Mesenchymal stem cell (in vitro differentiated cells and primary cell): ENCODE measurements around the gene AQP2.

Source experiments
- DNase-seq: peaks from one replicate; pipeline ENCODE4 v3.0.0-alpha.2; 2013
- H2AFZ ChIP-seq: one replicate; pipeline ENCODE4 v1.6.1; 2013; ENCODE audit warnings: low read depth, mild to moderate bottlenecking, control low read depth, inconsistent platforms, low read length, moderate library complexity
- H2AK5ac ChIP-seq: 2 replicates; pipeline ENCODE4 v1.6.1; 2013; ENCODE audit warnings: low read length, moderate library complexity, mild to moderate bottlenecking, inconsistent platforms; ENCODE audit not compliant: severe bottlenecking
- H2BK120ac ChIP-seq: one replicate; pipeline ENCODE4 v1.6.1; 2013; ENCODE audit warnings: low read depth, mild to moderate bottlenecking, inconsistent platforms, low read length, moderate library complexity
- H2BK12ac ChIP-seq, 2 experiments: one replicate each; pipeline ENCODE4 v1.6.1; 2013; ENCODE audit warnings: inconsistent platforms in 2 of 2, low read length in 2 of 2, mild to moderate bottlenecking in 2 of 2, moderate library complexity in 2 of 2, control low read depth in 1 of 2
- H2BK15ac ChIP-seq: one replicate; pipeline ENCODE4 v1.6.1; 2013; ENCODE audit warnings: mild to moderate bottlenecking, low read depth, inconsistent platforms; ENCODE audit not compliant: poor library complexity, severe bottlenecking
- H2BK5ac ChIP-seq: 2 replicates; pipeline ENCODE4 v1.6.1; 2013; ENCODE audit warnings: low read depth, mild to moderate bottlenecking, low read length, control low read depth, inconsistent platforms; ENCODE audit not compliant: poor library complexity, severe bottlenecking
- H3K14ac ChIP-seq, 2 experiments: one replicate each; pipeline ENCODE4 v1.6.1; 2013; ENCODE audit warnings: inconsistent platforms in 2 of 2, low read length in 2 of 2, control low read depth in 1 of 2, mild to moderate bottlenecking in 1 of 2, moderate library complexity in 1 of 2
- H3K18ac ChIP-seq, 2 experiments: one replicate each; pipeline ENCODE4 v1.6.1; 2013; ENCODE audit warnings: inconsistent platforms in 2 of 2, low read length in 2 of 2, control low read depth in 1 of 2, low read depth in 1 of 2, mild to moderate bottlenecking in 1 of 2
- H3K23ac ChIP-seq, 2 experiments: one replicate each; pipeline ENCODE4 v1.6.1; 2013; ENCODE audit warnings: inconsistent platforms in 2 of 2, low read length in 2 of 2, mild to moderate bottlenecking in 2 of 2, moderate library complexity in 2 of 2, control low read depth in 1 of 2
- H3K27ac ChIP-seq: 2 replicates; pipeline ENCODE4 v1.5.1; 2013; ENCODE audit warnings: mild to moderate bottlenecking, moderate library complexity, low read length, control low read depth, inconsistent platforms; ENCODE audit not compliant: poor library complexity, severe bottlenecking
- H3K27me3 ChIP-seq, 2 experiments: 2 replicates each; pipeline versions ENCODE4 v1.6.1 to v1.7.0; 2013; ENCODE audit warnings: low read length in 2 of 2, mild to moderate bottlenecking in 2 of 2, moderate library complexity in 2 of 2, control low read depth in 1 of 2, inconsistent platforms in 1 of 2; ENCODE audit not compliant: control insufficient read depth in 1 of 2, insufficient read depth in 1 of 2
- H3K36me3 ChIP-seq, 2 experiments: 2 replicates each; pipeline versions ENCODE4 v1.6.1 to v1.7.0; 2013; ENCODE audit warnings: low read length in 2 of 2, control low read depth in 1 of 2, inconsistent platforms in 1 of 2, low read depth in 1 of 2, mild to moderate bottlenecking in 1 of 2; ENCODE audit not compliant: insufficient read depth in 2 of 2, control insufficient read depth in 1 of 2
- H3K4ac ChIP-seq, 2 experiments: one replicate each; pipeline ENCODE4 v1.6.1; 2013; ENCODE audit warnings: inconsistent platforms in 2 of 2, low read length in 2 of 2, mild to moderate bottlenecking in 2 of 2, moderate library complexity in 2 of 2, control low read depth in 1 of 2, low read depth in 1 of 2
- H3K4me1 ChIP-seq: 2 replicates; pipeline ENCODE4 v1.6.1; 2013; ENCODE audit warnings: low read depth, low read length, control low read depth; ENCODE audit not compliant: control insufficient read depth, insufficient read depth
- H3K4me2 ChIP-seq: 2 replicates; pipeline ENCODE4 v1.6.1; 2013; ENCODE audit warnings: low read length, mild to moderate bottlenecking, inconsistent platforms; ENCODE audit not compliant: poor library complexity, severe bottlenecking
- H3K4me3 ChIP-seq, 2 experiments: 2 replicates each; pipeline versions ENCODE4 v1.5.1 to v1.7.0; 2013; ENCODE audit warnings: low read length in 2 of 2, mild to moderate bottlenecking in 2 of 2, control low read depth in 1 of 2, low read depth in 1 of 2; ENCODE audit not compliant: insufficient read depth in 1 of 2
- H3K79me1 ChIP-seq: replicated peaks from 2 replicates; pipeline ENCODE4 v1.6.1; 2013; ENCODE audit warnings: mild to moderate bottlenecking, control low read depth, low read length, inconsistent platforms; ENCODE audit not compliant: poor library complexity, severe bottlenecking
- H3K9ac ChIP-seq: 2 replicates; pipeline ENCODE4 v1.7.0; 2013; ENCODE audit warnings: mild to moderate bottlenecking, low read length, moderate library complexity
- H3K9me3 ChIP-seq: 2 replicates; pipeline ENCODE4 v1.7.0; 2013; ENCODE audit warnings: mild to moderate bottlenecking, low read length; ENCODE audit not compliant: control insufficient read depth
- H4K8ac ChIP-seq: one replicate; pipeline ENCODE4 v1.6.1; 2013; ENCODE audit warnings: inconsistent platforms, mild to moderate bottlenecking, low read length, moderate library complexity
- H4K91ac ChIP-seq: one replicate; pipeline ENCODE4 v1.6.1; 2013; ENCODE audit warnings: mild to moderate bottlenecking, low read length, inconsistent platforms
- WGBS: methylation state at CpG from one replicate; pipeline ENCODE4 v1.1.7; 2013; ENCODE audit warnings: mixed read lengths; 5-methylcytosine and 5-hydroxymethylcytosine counted together

AQP2 gene

DNA sequence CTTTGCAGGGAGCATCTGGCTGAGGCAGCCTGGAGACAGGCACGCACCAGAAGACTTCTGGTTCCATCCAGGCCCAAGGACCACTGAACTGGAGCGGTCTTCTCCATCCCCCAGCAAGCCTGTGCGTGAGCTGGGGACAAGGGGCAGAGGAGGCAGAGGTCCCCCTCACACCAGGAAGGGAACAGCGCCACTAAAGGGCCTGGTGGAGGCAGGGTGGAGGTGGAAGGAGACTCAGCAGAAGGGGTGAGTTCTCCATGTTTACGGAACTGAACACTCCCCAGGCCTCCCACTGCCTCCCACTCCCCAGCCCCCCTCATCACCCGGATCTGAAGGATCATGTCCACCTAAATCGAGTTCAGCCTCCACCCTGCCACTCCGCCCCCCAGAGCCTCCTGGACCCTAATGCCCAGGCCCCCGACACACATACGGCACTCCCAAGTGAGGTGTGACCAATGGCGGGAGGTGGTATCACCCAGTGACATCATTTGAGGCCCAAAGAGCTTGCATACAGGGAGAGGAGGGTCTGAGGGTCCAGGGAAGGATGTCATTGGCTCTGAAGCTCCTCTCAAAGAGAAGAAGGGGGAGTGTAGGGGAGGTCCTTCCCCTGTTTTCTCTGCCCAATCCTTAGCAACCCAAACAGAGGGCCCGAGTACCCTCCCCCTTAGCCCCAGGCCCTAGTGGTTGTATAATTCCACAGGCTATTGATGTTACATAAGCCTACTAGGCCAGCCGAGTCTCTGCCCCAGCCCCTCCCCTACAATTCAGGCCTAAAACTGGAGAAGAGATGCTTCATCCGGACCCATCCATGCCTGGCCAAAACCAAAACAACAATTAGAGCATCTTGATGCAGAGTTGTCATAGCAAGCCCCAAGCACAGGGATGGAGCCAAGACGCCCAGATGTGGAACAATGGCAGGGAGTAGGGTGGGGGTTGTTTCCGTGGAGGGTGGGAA is 47.9 kb upstream of the AQP2 start:
- Histone ChIP-seq H4K91ac (no peak overlapping the region), H3K23ac (no peak overlapping the region), H3K4me1 (peaks cover 6% of the 10 kb centered on the region), H3K79me1 (no peaks in the 10 kb centered on the region), H2AK5ac (no peak overlapping the region), H3K14ac (no peak overlapping the region), H3K18ac (peak overlapping the region in 1 of 2 experiments; percentile 15), H3K36me3 (peaks cover 0 to 4% of the 10 kb centered on the region in 2 experiments), H3K9me3 (no peaks in the 10 kb centered on the region), H3K27me3 (peaks cover 8 to 72% of the 10 kb centered on the region in 2 experiments), H2BK120ac (no peak overlapping the region), H3K4me2 (no peak overlapping the region), H2BK15ac (peak overlapping the region; percentile 68), H3K27ac (no peak overlapping the region), H4K8ac (no peak overlapping the region), H2AFZ (no peak overlapping the region), H3K9ac (peak overlapping the region; percentile 84), H2BK12ac (peak overlapping the region in 1 of 2 experiments; percentile 26), H2BK5ac (no peak overlapping the region), H3K4ac (no peak overlapping the region), H3K4me3 (peak overlapping the region in 1 of 2 experiments; percentile 86)
- WGBS: 86% methylated on average over 14 of the region's 16 CpGs
- DNase-seq: no peak

DNA sequence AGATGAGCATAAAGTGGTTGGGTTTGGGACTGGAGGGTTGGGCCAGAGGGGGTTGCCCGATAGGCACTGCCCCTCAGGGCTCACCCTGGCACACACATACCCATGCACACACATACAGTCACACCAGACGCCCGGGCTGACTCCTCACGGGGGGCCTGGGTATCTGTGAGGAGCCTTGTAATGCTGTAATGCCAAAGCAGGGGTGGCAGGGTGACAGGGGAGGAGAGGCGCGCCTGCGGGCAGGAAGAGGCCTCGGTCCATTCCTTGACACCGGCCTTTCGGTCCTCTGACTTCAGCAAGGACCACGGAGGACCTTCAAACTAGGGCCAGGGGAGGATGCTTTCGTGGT is 47.2 kb upstream of the AQP2 start:
- H2BK5ac ChIP-seq: no peak overlapping the region
- no peak overlapping the region for H3K14ac ChIP-seq
- no peak overlapping the region for H2BK120ac ChIP-seq
- H3K4me1 ChIP-seq: peaks cover 6% of the 10 kb centered on the region
- H3K4ac ChIP-seq: no peak overlapping the region
- H4K91ac ChIP-seq: no peak overlapping the region
- H3K4me3 ChIP-seq: peak overlapping the region in 1 of 2 experiments; percentile 86
- H3K23ac ChIP-seq: no peak overlapping the region
- no peak overlapping the region for H3K4me2 ChIP-seq
- H3K27ac ChIP-seq: no peak overlapping the region
- H4K8ac ChIP-seq: no peak overlapping the region
- H3K79me1 ChIP-seq: no peaks in the 10 kb centered on the region
- H3K36me3 ChIP-seq: peaks cover 0 to 4% of the 10 kb centered on the region in 2 experiments
- H3K27me3 ChIP-seq: peaks cover 8 to 66% of the 10 kb centered on the region in 2 experiments
- no peaks in the 10 kb centered on the region for H3K9me3 ChIP-seq
- WGBS: 82% methylated on average over 11 of the region's 12 CpGs
- no peak overlapping the region for H2BK12ac ChIP-seq
- peak overlapping the region; percentile 84 for H3K9ac ChIP-seq
- no peak overlapping the region for H2AK5ac ChIP-seq
- no peak for DNase-seq
- H2AFZ ChIP-seq: no peak overlapping the region
- no peak overlapping the region for H3K18ac ChIP-seq
- no peak overlapping the region for H2BK15ac ChIP-seq

DNA sequence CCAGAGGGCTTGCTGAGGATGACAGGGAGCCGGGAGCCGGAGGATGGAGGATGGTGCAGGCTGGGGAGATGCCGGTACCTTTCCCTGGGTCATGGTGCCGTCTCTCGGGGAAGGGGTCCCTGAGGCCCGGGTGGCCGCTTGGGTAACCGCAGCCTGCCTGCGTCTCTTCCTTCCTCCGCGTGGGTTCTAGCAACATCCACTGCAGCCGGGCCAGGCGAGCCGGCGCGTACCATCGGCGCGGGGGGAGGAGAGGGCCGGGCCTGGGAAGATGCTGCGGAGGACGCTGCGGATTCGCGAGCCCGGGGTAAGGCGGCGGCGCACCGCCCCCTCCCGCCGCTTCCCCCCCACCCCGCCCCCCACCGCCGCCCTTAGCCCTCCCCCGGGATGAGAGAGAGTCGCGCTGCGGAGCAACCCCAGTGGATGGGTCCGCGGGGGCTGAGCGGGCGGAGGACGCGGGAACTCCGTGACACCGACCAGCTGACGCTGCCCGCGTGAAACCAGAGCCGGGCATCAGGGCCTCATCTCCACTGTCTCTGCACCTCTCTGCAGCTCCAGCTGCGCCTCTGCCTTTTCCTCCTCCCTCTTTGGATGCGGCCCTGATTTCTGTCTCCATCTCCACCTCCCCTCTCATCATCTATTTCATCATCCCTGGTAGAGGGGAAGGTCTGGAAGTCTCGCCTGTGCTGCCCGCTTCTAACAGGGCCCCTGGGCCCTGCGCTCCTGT is 46.7 kb upstream of the AQP2 start, which contains the start of gene FAIM2:
FAIM2 (minus strand) TSS at position 201 of the 724 bp plus-strand sequence; CDS start at position 93, 108 bp downstream.
- H3K18ac ChIP-seq: peak within 1 kb of the TSS in 1 of 2 experiments; percentile 42
- 23% methylated on average over 25 of the region's 56 CpGs for WGBS
- peak; percentile 44 for DNase-seq

DNA sequence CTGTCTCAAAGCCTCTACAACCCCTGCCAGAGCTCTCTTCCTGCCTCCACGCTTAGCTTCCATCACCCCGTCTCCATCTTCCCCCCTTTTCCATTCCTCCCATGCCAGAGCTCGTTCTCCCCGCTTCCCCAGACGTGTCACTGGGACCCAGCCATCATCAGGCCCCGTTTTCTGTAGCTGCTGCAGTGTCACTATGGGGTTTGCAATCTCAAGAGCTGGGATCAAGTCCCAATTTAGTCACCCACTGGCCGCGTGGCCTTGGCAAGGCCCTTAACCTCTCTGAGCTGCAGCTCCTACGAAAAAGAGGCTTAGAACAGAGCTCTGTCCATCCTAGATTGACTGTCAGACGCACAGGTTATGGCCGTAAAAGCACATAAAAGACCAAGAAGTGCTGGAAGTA is 45.9 kb upstream of the AQP2 start:
- no peak overlapping the region for H3K4ac ChIP-seq
- peaks cover 6% of the 10 kb centered on the region for H3K4me1 ChIP-seq
- no peak overlapping the region for H4K91ac ChIP-seq
- no peak overlapping the region for H2AK5ac ChIP-seq
- H3K27me3 ChIP-seq: peaks cover 3 to 59% of the 10 kb centered on the region in 2 experiments
- no peak overlapping the region for H3K23ac ChIP-seq
- H2BK12ac ChIP-seq: no peak overlapping the region
- no peak overlapping the region for H3K18ac ChIP-seq
- H3K14ac ChIP-seq: no peak overlapping the region
- H2AFZ ChIP-seq: no peak overlapping the region
- H3K36me3 ChIP-seq: peaks cover 0 to under 1% of the 10 kb centered on the region in 2 experiments
- peak overlapping the region; percentile 86 for H3K9ac ChIP-seq
- no peak overlapping the region for H2BK5ac ChIP-seq
- no peak overlapping the region for H3K27ac ChIP-seq
- DNase-seq: no peak
- no peak overlapping the region for H2BK15ac ChIP-seq
- H3K4me2 ChIP-seq: no peak overlapping the region
- H4K8ac ChIP-seq: no peak overlapping the region
- H3K9me3 ChIP-seq: no peaks in the 10 kb centered on the region
- H3K4me3 ChIP-seq: peak overlapping the region in 1 of 2 experiments; percentile 86
- no peaks in the 10 kb centered on the region for H3K79me1 ChIP-seq
- 94% methylated on average over 11 of the region's 11 CpGs for WGBS
- no peak overlapping the region for H2BK120ac ChIP-seq

More for the DNA sequence above, 46.7 kb upstream of the AQP2 start, which contains the start of gene FAIM2:
- H3K36me3 ChIP-seq: peaks cover 0 to 4% of the 10 kb centered on the region in 2 experiments
- H2AK5ac ChIP-seq: no peak within 1 kb of the TSS
- H3K14ac ChIP-seq: no peak within 1 kb of the TSS
- peak within 1 kb of the TSS; percentile 58 for H2AFZ ChIP-seq
- H4K8ac ChIP-seq: peak within 1 kb of the TSS; percentile 45
- H3K4me3 ChIP-seq: peak within 1 kb of the TSS; percentile 31 to 86
- peaks cover 6% of the 10 kb centered on the region for H3K4me1 ChIP-seq
- no peak within 1 kb of the TSS for H2BK120ac ChIP-seq
- H2BK12ac ChIP-seq: peak within 1 kb of the TSS in 1 of 2 experiments; percentile 29
- no peaks in the 10 kb centered on the region for H3K9me3 ChIP-seq
- no peak within 1 kb of the TSS for H3K27ac ChIP-seq
- H4K91ac ChIP-seq: peak within 1 kb of the TSS; percentile 52
- no peak within 1 kb of the TSS for H2BK5ac ChIP-seq
- H2BK15ac ChIP-seq: no peak within 1 kb of the TSS
- H3K4ac ChIP-seq: no peak within 1 kb of the TSS
- H3K9ac ChIP-seq: peak within 1 kb of the TSS; percentile 86
- no peak within 1 kb of the TSS for H3K23ac ChIP-seq
- H3K27me3 ChIP-seq: peaks cover 8 to 64% of the 10 kb centered on the region in 2 experiments
- no peaks in the 10 kb centered on the region for H3K79me1 ChIP-seq
- peak within 1 kb of the TSS; percentile 62 for H3K4me2 ChIP-seq
